Tibial artery (tissue), 4 donors: ENCODE data around the gene GALNTL6.

Experiments
- DNase-seq, 2 donors: peaks; one replicate each; pipeline ENCODE4 v3.0.0-alpha.2; 2019
- H3K27ac ChIP-seq, 2 donors: fragments of 200-600 bp; sonication (generic) in 1 of 2; 1 replicate in 1 of 2; 2 replicates in 1 of 2; pipeline ENCODE4 v1.5.1; 2018 to 2019; ENCODE audit warnings: mild to moderate bottlenecking in 1 of 2
- H3K27me3 ChIP-seq, 2 donors: fragments of 200-600 bp; sonication (generic) in 1 of 2; one replicate each; pipeline versions ENCODE4 v1.5.1 to v1.6.0; 2016 to 2019
- H3K36me3 ChIP-seq, 3 donors: fragments of 200-600 bp; sonication (generic) in 2 of 3; one replicate each; pipeline ENCODE4 v1.5.1; 2016 to 2019; ENCODE audit warnings: mild to moderate bottlenecking in 2 of 3
- H3K4me1 ChIP-seq, 4 donors: fragments of 200-600 bp; sonication (generic) in 2 of 4; 1 replicate in 3 of 4; 2 replicates in 1 of 4; pipeline ENCODE4 v1.5.1; 2016 to 2019
- H3K4me3 ChIP-seq, 2 donors: fragments of 200-600 bp; sonication (generic) in 1 of 2; 1 replicate in 1 of 2; 2 replicates in 1 of 2; pipeline ENCODE4 v1.5.1; 2018 to 2019; ENCODE audit warnings: mild to moderate bottlenecking in 2 of 2
- H3K9me3 ChIP-seq, 3 donors: fragments of 200-600 bp; sonication (generic) in 1 of 3; one replicate each; pipeline ENCODE4 v1.5.1; 2016 to 2019
- intact Hi-C: fragments of 100-400 bp; cut with DNase I; formaldehyde crosslinking; loops from one replicate; pipeline ENCODE4 v1.15.0; 2023; ENCODE audit warnings: low total_unique reads
- TF ChIP-seq, protein P1 (sequence below), 2 experiments: fragments of 200-600 bp in 1 of 2; fragments of 450-650 bp in 1 of 2; IDR thresholded peaks; one replicate each; pipeline ENCODE4 v1.5.1; 2017 to 2019; ENCODE audit warnings: antibody characterized with exemption in 2 of 2, mild to moderate bottlenecking in 1 of 2, moderate library complexity in 1 of 2

The GALNTL6 gene

DNA sequence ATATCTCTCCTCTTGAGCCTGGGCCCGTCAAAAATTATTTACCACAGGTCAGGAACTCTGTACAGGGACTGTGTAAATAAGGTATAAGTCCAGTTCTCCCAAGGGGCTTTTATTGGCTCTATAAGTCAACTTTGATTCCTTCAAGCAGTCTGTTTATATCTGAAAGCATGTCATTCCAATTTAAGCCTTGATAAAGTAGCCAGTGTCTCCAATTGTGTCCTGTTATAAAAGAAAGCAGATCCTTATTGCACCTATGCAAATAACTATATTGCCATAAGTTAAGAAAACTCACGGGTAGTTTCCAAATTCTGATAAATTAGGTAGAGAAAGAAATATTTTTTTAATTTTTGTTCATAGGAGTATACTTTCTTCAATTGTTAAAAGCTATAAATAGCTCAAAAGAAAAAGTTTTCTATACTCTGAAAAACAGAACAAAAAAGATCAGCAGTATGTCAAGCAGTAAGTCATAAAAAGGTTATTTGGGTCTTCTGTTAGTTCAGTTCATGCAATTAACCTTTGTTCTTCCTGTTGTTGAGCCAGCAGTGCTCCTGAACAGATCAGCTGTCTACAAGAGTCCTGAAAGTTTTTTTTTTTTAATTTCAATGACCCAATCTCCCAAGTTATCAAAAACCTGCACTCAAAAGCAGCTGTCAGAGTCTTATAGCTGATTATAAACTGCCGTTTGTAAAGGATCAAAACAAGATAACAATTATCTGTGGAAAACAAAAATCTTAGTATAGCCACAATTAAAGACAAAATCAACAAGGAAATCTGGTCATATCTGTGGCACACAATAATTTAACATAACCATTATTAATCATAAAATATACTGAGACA lies 1177.0 kb downstream of the GALNTL6 start:
- H3K4me3 ChIP-seq: no peak overlapping the region
- no peaks in the 10 kb centered on the region for H3K36me3 ChIP-seq
- intact Hi-C loops: no loop called here
- H3K27ac ChIP-seq: no peak overlapping the region
- TF ChIP-seq, protein P1, sequence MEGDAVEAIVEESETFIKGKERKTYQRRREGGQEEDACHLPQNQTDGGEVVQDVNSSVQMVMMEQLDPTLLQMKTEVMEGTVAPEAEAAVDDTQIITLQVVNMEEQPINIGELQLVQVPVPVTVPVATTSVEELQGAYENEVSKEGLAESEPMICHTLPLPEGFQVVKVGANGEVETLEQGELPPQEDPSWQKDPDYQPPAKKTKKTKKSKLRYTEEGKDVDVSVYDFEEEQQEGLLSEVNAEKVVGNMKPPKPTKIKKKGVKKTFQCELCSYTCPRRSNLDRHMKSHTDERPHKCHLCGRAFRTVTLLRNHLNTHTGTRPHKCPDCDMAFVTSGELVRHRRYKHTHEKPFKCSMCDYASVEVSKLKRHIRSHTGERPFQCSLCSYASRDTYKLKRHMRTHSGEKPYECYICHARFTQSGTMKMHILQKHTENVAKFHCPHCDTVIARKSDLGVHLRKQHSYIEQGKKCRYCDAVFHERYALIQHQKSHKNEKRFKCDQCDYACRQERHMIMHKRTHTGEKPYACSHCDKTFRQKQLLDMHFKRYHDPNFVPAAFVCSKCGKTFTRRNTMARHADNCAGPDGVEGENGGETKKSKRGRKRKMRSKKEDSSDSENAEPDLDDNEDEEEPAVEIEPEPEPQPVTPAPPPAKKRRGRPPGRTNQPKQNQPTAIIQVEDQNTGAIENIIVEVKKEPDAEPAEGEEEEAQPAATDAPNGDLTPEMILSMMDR (IDR thresholded peaks at IDR 0.05): no peak
- no peaks in the 10 kb centered on the region for H3K4me1 ChIP-seq
- DNase-seq: no peak
- H3K9me3 ChIP-seq: peaks cover 0 to 12% (median 0%) of the 10 kb centered on the region in 3 donors
- no peaks in the 10 kb centered on the region for H3K27me3 ChIP-seq

DNA sequence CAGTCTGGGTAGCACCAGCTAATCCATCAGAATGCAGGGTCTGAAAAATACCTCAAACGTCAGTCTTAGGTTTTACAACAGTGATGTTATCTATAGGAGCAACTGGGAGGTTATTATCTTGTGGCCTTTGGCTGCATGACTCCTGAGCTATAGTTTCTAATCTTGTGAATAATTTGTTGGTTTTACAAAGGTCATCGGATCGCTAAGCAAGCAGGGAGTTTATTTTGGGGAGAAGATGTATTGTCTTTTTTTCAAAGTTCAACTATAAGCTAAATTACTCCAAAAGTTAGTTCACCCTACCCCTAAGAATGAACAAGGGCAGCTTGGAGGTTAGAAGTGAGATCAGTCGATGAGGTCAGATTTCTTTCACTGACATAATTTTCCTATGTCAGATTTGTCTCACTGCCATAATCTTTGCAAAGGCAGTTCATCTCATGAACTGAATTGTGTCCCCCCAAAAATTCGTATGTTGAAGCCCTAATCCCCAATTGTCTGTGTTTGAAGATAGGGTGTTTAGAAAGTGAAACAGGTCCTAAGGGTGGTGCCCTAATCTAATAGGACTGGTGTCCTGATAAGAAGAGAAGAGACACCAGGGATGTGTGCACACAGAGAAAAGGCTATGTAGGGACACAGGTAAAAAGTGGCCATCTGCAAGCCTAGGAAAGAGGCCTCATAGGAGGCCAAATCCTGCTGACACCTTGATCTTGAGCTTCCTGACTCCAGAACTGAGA lies 1179.6 kb downstream of the GALNTL6 start:
- Histone ChIP-seq H3K36me3 (no peaks in the 10 kb centered on the region), H3K27me3 (no peaks in the 10 kb centered on the region), H3K27ac (no peak overlapping the region), H3K4me1 (peaks cover 0 to 16% (median 1%) of the 10 kb centered on the region in 4 donors), H3K9me3 (peaks cover 0 to 12% (median 0%) of the 10 kb centered on the region in 3 donors), H3K4me3 (no peak overlapping the region)
- TF ChIP-seq, protein P1 (IDR thresholded peaks at IDR 0.05): no peak
- no peak for DNase-seq
- intact Hi-C loops: no loop called here

DNA sequence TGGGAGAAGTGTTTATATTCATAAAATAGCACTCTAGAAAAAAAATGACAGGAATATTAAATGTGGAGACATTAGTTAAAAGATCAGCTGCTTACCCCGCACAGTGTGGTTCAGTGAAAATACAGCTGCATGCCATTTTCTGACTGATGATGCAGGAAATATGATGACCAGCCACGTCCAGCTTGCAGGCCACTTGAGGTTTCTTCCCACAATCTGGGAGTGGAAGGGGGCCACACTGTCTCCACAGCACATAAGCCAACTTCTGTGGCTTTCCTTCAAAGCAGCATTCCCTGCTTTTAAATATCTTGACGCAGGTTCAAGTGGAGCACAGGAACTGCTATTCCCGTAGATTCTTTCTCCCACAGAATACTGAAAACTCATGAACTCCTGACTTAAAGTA lies 1182.0 kb downstream of the GALNTL6 start:
- TF ChIP-seq, protein P1 (IDR thresholded peaks at IDR 0.05): no peak
- peaks cover 0 to 32% (median 10%) of the 10 kb centered on the region in 4 donors for H3K4me1 ChIP-seq
- no peaks in the 10 kb centered on the region for H3K9me3 ChIP-seq
- H3K4me3 ChIP-seq: no peak overlapping the region
- no peaks in the 10 kb centered on the region for H3K36me3 ChIP-seq
- H3K27ac ChIP-seq: no peak overlapping the region
- no peak for DNase-seq
- intact Hi-C loops: no loop called here
- H3K27me3 ChIP-seq: no peaks in the 10 kb centered on the region

DNA sequence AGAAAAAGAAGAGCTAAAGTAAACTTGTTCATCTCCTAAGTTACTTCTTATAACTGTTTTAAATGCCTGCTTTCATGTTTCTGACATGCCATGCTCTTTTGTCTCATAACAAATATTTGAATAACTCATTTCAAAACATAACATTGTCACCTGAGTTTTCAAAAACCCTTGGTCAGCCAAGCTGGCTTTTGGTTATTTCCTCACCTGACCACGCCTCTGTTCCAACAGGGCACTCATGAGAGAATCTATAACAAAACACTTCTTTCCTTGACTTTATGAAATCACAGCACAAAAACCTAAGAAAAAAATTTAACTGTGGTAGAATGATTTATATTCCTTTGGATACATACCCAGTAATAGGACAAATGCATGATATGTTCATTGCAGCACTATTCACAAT lies 1182.5 kb downstream of the GALNTL6 start:
- Histone ChIP-seq H3K4me1 (peaks cover 0 to 32% (median 10%) of the 10 kb centered on the region in 4 donors), H3K27ac (no peak overlapping the region), H3K4me3 (no peak overlapping the region), H3K27me3 (no peaks in the 10 kb centered on the region), H3K36me3 (no peaks in the 10 kb centered on the region), H3K9me3 (no peaks in the 10 kb centered on the region)
- DNase-seq: no peak
- TF ChIP-seq, protein P1 (IDR thresholded peaks at IDR 0.05): no peak
- intact Hi-C loops: no loop called here

DNA sequence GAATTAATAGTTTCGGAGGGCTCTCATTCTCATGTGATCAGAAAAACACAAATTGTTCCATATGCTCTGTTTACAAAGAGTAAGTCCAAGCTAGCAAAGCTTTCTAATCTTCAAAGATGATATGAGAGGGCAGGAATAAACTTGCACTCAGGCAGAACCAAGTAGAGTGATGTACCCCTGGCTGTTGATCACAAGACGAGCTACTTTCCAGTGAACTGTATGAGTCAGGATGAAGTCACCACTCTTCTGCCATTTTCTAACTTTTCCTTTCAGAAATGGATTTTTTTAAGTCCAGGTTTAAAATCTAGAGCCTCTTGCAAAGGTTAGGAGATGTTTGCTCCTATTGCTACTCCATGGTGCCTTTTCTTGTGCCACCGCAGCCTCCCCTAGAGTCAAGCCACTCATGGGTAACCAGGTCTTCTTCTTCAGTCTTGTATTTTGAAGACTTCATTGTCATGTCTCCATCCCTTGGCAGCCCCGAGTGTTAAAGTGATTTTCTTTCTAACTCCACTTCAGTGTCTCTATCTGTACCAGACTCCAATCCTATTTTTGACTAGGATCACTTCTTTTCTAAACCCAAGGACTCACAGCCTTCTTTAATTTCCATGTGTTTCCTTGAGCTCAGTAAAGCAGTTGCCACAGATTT lies 1183.5 kb downstream of the GALNTL6 start:
- TF ChIP-seq, protein P1 (IDR thresholded peaks at IDR 0.05): no peak
- no peak for DNase-seq
- no peak overlapping the region for H3K4me3 ChIP-seq
- intact Hi-C loops: no loop called here
- H3K36me3 ChIP-seq: no peaks in the 10 kb centered on the region
- no peak overlapping the region for H3K27ac ChIP-seq
- no peaks in the 10 kb centered on the region for H3K27me3 ChIP-seq
- H3K9me3 ChIP-seq: no peaks in the 10 kb centered on the region
- peaks cover 0 to 32% (median 10%) of the 10 kb centered on the region in 4 donors for H3K4me1 ChIP-seq
